Colonic mucosa (tissue), 4 donors: ENCODE data around the gene GTPBP1. TPM values are rescaled to one million over a fixed set of nuclear protein-coding genes. Genes with fewer than 3 reads are reported as not detected.

Experiments used
- DNase-seq: peaks from one replicate; pipeline ENCODE4 v3.0.0-alpha.2; 2020
- H3K27ac ChIP-seq: fragments of 200-600 bp; one replicate; pipeline ENCODE4 v1.8.0; 2021
- H3K27me3 ChIP-seq: fragments of 200-600 bp; one replicate; pipeline ENCODE4 v1.8.0; 2021
- H3K36me3 ChIP-seq: fragments of 200-600 bp; one replicate; pipeline ENCODE4 v1.8.0; 2021
- H3K4me1 ChIP-seq: fragments of 200-600 bp; one replicate; pipeline ENCODE4 v1.8.0; 2021; ENCODE audit warnings: mild to moderate bottlenecking
- H3K4me3 ChIP-seq: fragments of 200-600 bp; one replicate; pipeline ENCODE4 v1.8.0; 2021
- H3K9ac ChIP-seq, 2 donors: one replicate each; pipeline ENCODE4 v1.7.0; 2013; ENCODE audit warnings: control low read depth in 2 of 2, low read depth in 2 of 2, low read length in 2 of 2
- H3K9me3 ChIP-seq: fragments of 200-600 bp; one replicate; pipeline ENCODE4 v1.8.0; 2021
- CTCF ChIP-seq: fragments of 200-600 bp; IDR thresholded peaks from one replicate; pipeline ENCODE4 v1.8.0; 2022; ENCODE audit warnings: antibody characterized with exemption, mild to moderate bottlenecking
- intact Hi-C: fragments of 100-400 bp; cut with DNase I; formaldehyde crosslinking; loops from one replicate; pipeline ENCODE4 v1.14.1; 2022
- total RNA-seq, 2 donors: library from RNA; stranded (reverse); fragmentation: NEBNext Ultra II Directional in 1 of 2; extraction: Animal tissue kit (Norgen Biotek cat#: 25700) in 1 of 2; gene quantifications; one replicate each; pipeline ENCODE4 v1.2.1, GENCODE V29; 2021
- donor health status: healthy.
- donor health status: DM: no; HTN: no; CAD: no.
- donor health status: DM: no; HTN: no; CAD: no.

The GTPBP1 gene
- total RNA-seq, 2 donors from 2014 or later = 64.6 to 65.6 TPM

GRCh38 chr22:38706901-38707195, 1.1 kb downstream of the GTPBP1 start:
- H3K9me3 ChIP-seq = no peaks in the 10 kb centered on the region
- H3K27me3 ChIP-seq = no peaks in the 10 kb centered on the region
- intact Hi-C loops = no loop called here
- H3K9ac ChIP-seq = peak overlapping the region; percentile 70 to 97
- no peak for TF ChIP-seq CTCF
- DNase-seq = no peak
- peak overlapping the region; percentile 98 for H3K27ac ChIP-seq
- no peaks in the 10 kb centered on the region for H3K36me3 ChIP-seq
- H3K4me1 ChIP-seq = peaks cover 16% of the 10 kb centered on the region
- H3K4me3 ChIP-seq = peak overlapping the region; percentile 97

- DNase-seq = peak; percentile 49
These were observed 1.6 kb downstream of the GTPBP1 start for GRCh38 chr22:38707346-38707745.

GRCh38 chr22:38707984-38708383, 2.2 kb downstream of the GTPBP1 start:
- DNase-seq = no peak
- H3K4me1 ChIP-seq = peaks cover 16% of the 10 kb centered on the region
- peak overlapping the region in 1 of 2 donors; percentile 42 for H3K9ac ChIP-seq
- H3K36me3 ChIP-seq = no peaks in the 10 kb centered on the region
- intact Hi-C loops = no loop called here
- H3K27me3 ChIP-seq = no peaks in the 10 kb centered on the region
- no peaks in the 10 kb centered on the region for H3K9me3 ChIP-seq
- no peak for TF ChIP-seq CTCF
- no peak overlapping the region for H3K4me3 ChIP-seq
- H3K27ac ChIP-seq = peak overlapping the region; percentile 98

More at GRCh38 chr22:38707346-38707745, 1.6 kb downstream of the GTPBP1 start:
- Histone ChIP-seq H3K27ac (peak overlapping the region; percentile 98), H3K4me1 (peaks cover 16% of the 10 kb centered on the region), H3K4me3 (peak overlapping the region; percentile 97), H3K27me3 (no peaks in the 10 kb centered on the region), H3K9ac (peak overlapping the region in 1 of 2 donors; percentile 70), H3K9me3 (no peaks in the 10 kb centered on the region), H3K36me3 (no peaks in the 10 kb centered on the region)
- no peak for TF ChIP-seq CTCF
- intact Hi-C loops = no loop called here

GRCh38 chr22:38709306-38709705, 3.6 kb downstream of the GTPBP1 start:
- Histone ChIP-seq H3K36me3 (no peaks in the 10 kb centered on the region), H3K27me3 (no peaks in the 10 kb centered on the region), H3K9me3 (no peaks in the 10 kb centered on the region), H3K9ac (no peak overlapping the region), H3K27ac (no peak overlapping the region), H3K4me1 (peaks cover 16% of the 10 kb centered on the region), H3K4me3 (no peak overlapping the region)
- TF ChIP-seq CTCF = no peak
- DNase-seq = no peak
- intact Hi-C loops = no loop called here

- Histone ChIP-seq H3K27me3 (no peaks in the 10 kb centered on the region), H3K9me3 (no peaks in the 10 kb centered on the region), H3K4me3 (no peak overlapping the region), H3K36me3 (no peaks in the 10 kb centered on the region), H3K4me1 (peaks cover 9% of the 10 kb centered on the region), H3K9ac (no peak overlapping the region), H3K27ac (no peak overlapping the region)
- no peak for DNase-seq
- intact Hi-C loops = no loop called here
- no peak for TF ChIP-seq CTCF
These were observed 4.6 kb downstream of the GTPBP1 start for GRCh38 chr22:38710351-38710750.

GRCh38 chr22:38710866-38711265, 5.1 kb downstream of the GTPBP1 start:
- peaks cover 9% of the 10 kb centered on the region for H3K4me1 ChIP-seq
- H3K4me3 ChIP-seq = no peak overlapping the region
- H3K27me3 ChIP-seq = no peaks in the 10 kb centered on the region
- TF ChIP-seq CTCF = no peak
- intact Hi-C loops = no loop called here
- no peaks in the 10 kb centered on the region for H3K9me3 ChIP-seq
- H3K9ac ChIP-seq = no peak overlapping the region
- H3K27ac ChIP-seq = no peak overlapping the region
- H3K36me3 ChIP-seq = peaks cover under 1% of the 10 kb centered on the region
- DNase-seq = no peak
